ENCODE data around the gene SPPL2B.

- TF ChIP-seq, protein P1, sequence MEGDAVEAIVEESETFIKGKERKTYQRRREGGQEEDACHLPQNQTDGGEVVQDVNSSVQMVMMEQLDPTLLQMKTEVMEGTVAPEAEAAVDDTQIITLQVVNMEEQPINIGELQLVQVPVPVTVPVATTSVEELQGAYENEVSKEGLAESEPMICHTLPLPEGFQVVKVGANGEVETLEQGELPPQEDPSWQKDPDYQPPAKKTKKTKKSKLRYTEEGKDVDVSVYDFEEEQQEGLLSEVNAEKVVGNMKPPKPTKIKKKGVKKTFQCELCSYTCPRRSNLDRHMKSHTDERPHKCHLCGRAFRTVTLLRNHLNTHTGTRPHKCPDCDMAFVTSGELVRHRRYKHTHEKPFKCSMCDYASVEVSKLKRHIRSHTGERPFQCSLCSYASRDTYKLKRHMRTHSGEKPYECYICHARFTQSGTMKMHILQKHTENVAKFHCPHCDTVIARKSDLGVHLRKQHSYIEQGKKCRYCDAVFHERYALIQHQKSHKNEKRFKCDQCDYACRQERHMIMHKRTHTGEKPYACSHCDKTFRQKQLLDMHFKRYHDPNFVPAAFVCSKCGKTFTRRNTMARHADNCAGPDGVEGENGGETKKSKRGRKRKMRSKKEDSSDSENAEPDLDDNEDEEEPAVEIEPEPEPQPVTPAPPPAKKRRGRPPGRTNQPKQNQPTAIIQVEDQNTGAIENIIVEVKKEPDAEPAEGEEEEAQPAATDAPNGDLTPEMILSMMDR (IDR thresholded peaks at IDR 0.05 in 4 of 5, conservative IDR thresholded peaks at IDR 0.05 in 1 of 5): no peak
- TF ChIP-seq POLR2A (IDR thresholded peaks at IDR 0.05): no peak
These were observed 39.4 kb upstream of the SPPL2B start for GRCh38 chr19:2288818-2289713.
